OCI-LY7 (cell line): ENCODE measurements around the gene ATP1A3. TPM values are rescaled to one million over a fixed set of nuclear protein-coding genes. Genes with fewer than 3 reads are reported as not detected.

Experiments
- BruUV-seq: library from RNA; stranded (reverse); fragments of 400-500 nt; replicated peaks from 2 replicates; lab custom pipeline; 2021; lab: Mats Ljungman, UMichigan
- CTCF ChIA-PET: fragments of 300-600 bp; sonication (Branson Sonifier 250); formaldehyde crosslinking; loops from one replicate; lab custom pipeline; 2022; ENCODE audit warnings: antibody characterized with exemption; ENCODE audit not compliant: unreplicated experiment; lab: Charles Lee
- POLR2A ChIA-PET: fragments of 300-600 bp; sonication (Branson Sonifier 250); formaldehyde crosslinking; loops from one replicate; lab custom pipeline; 2022; ENCODE audit warnings: antibody characterized with exemption; lab: Charles Lee
- DNase-seq: peaks from one replicate; pipeline ENCODE4 v3.0.0-alpha.2; 2015; ENCODE audit warnings: low spot score
- H2AFZ ChIP-seq: fragments of 200-600 bp; sonication (generic), shearing (Covaris generic); 2 replicates; pipeline ENCODE4 v1.6.1; 2014; ENCODE audit warnings: mild to moderate bottlenecking, antibody characterized with exemption, low read length, moderate library complexity
- H3K27ac ChIP-seq: fragments of 200-600 bp; sonication (generic); 2 replicates; pipeline ENCODE4 v1.5.1; 2014; ENCODE audit warnings: mixed run types, low read depth, mild to moderate bottlenecking, moderate library complexity, low read length, inconsistent platforms; ENCODE audit not compliant: poor library complexity, severe bottlenecking
- H3K36me3 ChIP-seq: fragments of 200-600 bp; sonication (generic); 2 replicates; pipeline ENCODE4 v1.6.1; 2014; ENCODE audit warnings: mild to moderate bottlenecking, antibody characterized with exemption, low read length, moderate library complexity, mixed read lengths; ENCODE audit not compliant: insufficient read depth
- H3K4me1 ChIP-seq: fragments of 200-600 bp; sonication (generic); 2 replicates; pipeline ENCODE4 v1.5.1; 2014; ENCODE audit warnings: mild to moderate bottlenecking, low read length; ENCODE audit not compliant: insufficient read depth, poor library complexity, severe bottlenecking
- H3K4me2 ChIP-seq: fragments of 200-600 bp; sonication (generic); 2 replicates; pipeline ENCODE4 v1.6.1; 2014; ENCODE audit warnings: mild to moderate bottlenecking, low read length
- H3K4me3 ChIP-seq: fragments of 200-600 bp; sonication (generic); 2 replicates; pipeline ENCODE4 v1.5.1; 2014; ENCODE audit warnings: mild to moderate bottlenecking, low read depth, low read length; ENCODE audit not compliant: poor library complexity, severe bottlenecking
- H3K79me2 ChIP-seq: fragments of 200-600 bp; sonication (generic); 2 replicates; pipeline ENCODE4 v1.6.1; 2016; ENCODE audit warnings: low read depth, mild to moderate bottlenecking, low read length, moderate library complexity, mixed read lengths; ENCODE audit not compliant: insufficient read depth
- H3K9me2 ChIP-seq: fragments of 200-600 bp; sonication (generic); 2 replicates; pipeline ENCODE4 v1.6.1; 2016; ENCODE audit warnings: mild to moderate bottlenecking, low read length, mixed read lengths; ENCODE audit not compliant: insufficient read depth
- H3K9me3 ChIP-seq: fragments of 200-600 bp; sonication (generic); 2 replicates; pipeline ENCODE4 v1.6.1; 2014; ENCODE audit warnings: mild to moderate bottlenecking, mixed run types, low read length, mixed read lengths
- H4K20me1 ChIP-seq: fragments of 200-600 bp; sonication (generic); 2 replicates; pipeline ENCODE4 v1.6.1; 2014; ENCODE audit warnings: mild to moderate bottlenecking, antibody characterized with exemption, low read length, moderate library complexity, mixed read lengths; ENCODE audit not compliant: insufficient read depth
- CTCF ChIP-seq: fragments of 200-600 bp; sonication (generic); conservative IDR thresholded peaks from 2 replicates; pipeline ENCODE4 v1.5.1; 2014; ENCODE audit warnings: mild to moderate bottlenecking, antibody characterized with exemption, low read length, moderate library complexity, mixed read lengths
- EZH2phosphoT487 ChIP-seq: fragments of 200-600 bp; sonication (generic); IDR thresholded peaks from 2 replicates; pipeline ENCODE4 v1.6.1; 2018; ENCODE audit warnings: low read depth, borderline replicate concordance, mild to moderate bottlenecking, mixed run types, antibody characterized with exemption, low read length, moderate library complexity, mixed read lengths
- intact Hi-C: fragments of 100-400 bp; cut with micrococcal nuclease; formaldehyde crosslinking; loops from one replicate; pipeline ENCODE4 v1.10.0; 2022; ENCODE audit not compliant: unreplicated experiment
- total RNA-seq, 2 experiments: library from RNA; depleted of rRNA in 1 of 2; stranded (reverse); fragments of >200 nt in 1 of 2; shearing (Covaris generic) in 1 of 2; gene quantifications; 2 replicates each; pipeline ENCODE4 v1.2.3, GENCODE V29; 2014 to 2022

Gene ATP1A3
- total RNA-seq, 2 experiments from 2014 or later, result 9.3 to 33.0 TPM

- Histone ChIP-seq H4K20me1 (no peaks in the 10 kb centered on the region), H3K36me3 (peaks cover 22% of the 10 kb centered on the region), H3K4me1 (peaks cover 19% of the 10 kb centered on the region), H3K4me2 (no peak overlapping the region), H3K9me3 (no peaks in the 10 kb centered on the region), H3K27ac (no peak overlapping the region), H3K79me2 (no peaks in the 10 kb centered on the region), H2AFZ (no peak overlapping the region), H3K4me3 (no peak overlapping the region), H3K9me2 (no peaks in the 10 kb centered on the region)
- ChIA-PET POLR2A (no interaction called here), CTCF (no interaction called here)
- TF ChIP-seq CTCF (no peak), EZH2phosphoT487 (no peak)
- DNase-seq, result no peak
- BruUV-seq, result no TSS peak
- intact Hi-C loops, result no loop called here
Measured at GRCh38 chr19:41990615-41991014, 3.4 kb downstream of the ATP1A3 start.

DNA sequence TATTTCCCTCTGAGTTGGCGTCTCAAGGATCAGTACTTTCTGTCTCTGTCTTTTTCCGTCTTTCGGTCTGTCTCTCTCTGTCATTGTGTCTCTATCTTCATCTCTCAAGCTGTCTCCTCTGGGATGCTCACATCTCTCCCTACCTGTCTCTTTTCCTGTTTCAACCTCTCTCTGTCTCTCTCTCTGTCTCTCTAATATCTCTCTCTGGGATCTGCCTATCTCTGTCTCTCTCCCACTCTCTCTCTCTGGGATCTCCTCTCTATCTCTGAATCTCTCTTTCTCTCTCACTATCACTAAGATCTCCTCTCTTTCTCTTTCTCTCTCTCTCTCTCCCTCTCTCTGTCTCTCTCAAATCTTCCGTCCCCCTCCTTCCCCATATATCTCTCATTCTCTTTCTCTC, 4.0 kb downstream of the ATP1A3 start:
- Histone ChIP-seq H4K20me1 (no peaks in the 10 kb centered on the region), H3K36me3 (peaks cover 28% of the 10 kb centered on the region), H3K4me3 (no peak overlapping the region), H2AFZ (no peak overlapping the region), H3K4me2 (no peak overlapping the region), H3K9me2 (no peaks in the 10 kb centered on the region), H3K79me2 (no peaks in the 10 kb centered on the region), H3K27ac (no peak overlapping the region), H3K9me3 (no peaks in the 10 kb centered on the region), H3K4me1 (peaks cover 19% of the 10 kb centered on the region)
- CTCF ChIA-PET, result no interaction called here
- DNase-seq, result no peak
- POLR2A ChIA-PET, result no interaction called here
- intact Hi-C loops, result no loop called here
- TF ChIP-seq CTCF (no peak), EZH2phosphoT487 (no peak)
- no TSS peak for BruUV-seq

- H3K4me1 ChIP-seq, result peaks cover 11% of the 10 kb centered on the region
- no peaks in the 10 kb centered on the region for H4K20me1 ChIP-seq
- H2AFZ ChIP-seq, result no peak overlapping the region
- H3K4me3 ChIP-seq, result no peak overlapping the region
- peaks cover 34% of the 10 kb centered on the region for H3K36me3 ChIP-seq
- ChIA-PET POLR2A (interaction anchor here (0.6 kb wide), 2 partner anchors 55 to 1255 kb away, joined by 3 to 4 read pairs; no protein-coding TSS in a partner anchor), CTCF (no interaction called here)
- H3K27ac ChIP-seq, result no peak overlapping the region
- no peaks in the 10 kb centered on the region for H3K9me2 ChIP-seq
- TF ChIP-seq EZH2phosphoT487 (no peak), CTCF (no peak)
- intact Hi-C loops, result no loop called here
- BruUV-seq, result no TSS peak
- no peak for DNase-seq
- no peaks in the 10 kb centered on the region for H3K9me3 ChIP-seq
- no peak overlapping the region for H3K4me2 ChIP-seq
- no peaks in the 10 kb centered on the region for H3K79me2 ChIP-seq
Measured at GRCh38 chr19:41988947-41989346, 5.1 kb downstream of the ATP1A3 start.
